GM21576 (cell line): ENCODE data around the gene DRICH1.
"Not testable (repeated sequence)": the region's sequence is repeated elsewhere in the genome, so short reads cannot be mapped to it uniquely, and the experiment has no call there.

Experiments used
- ATAC-seq: cut with Tn5 transposase; IDR thresholded peaks from one replicate; pipeline ENCODE4 v1.9.1; 2021; ENCODE audit warnings: mild to moderate bottlenecking, moderate library complexity; ENCODE audit not compliant: unreplicated experiment

DRICH1 gene

GRCh38 chr22:23569716-23570115, 62.4 kb downstream of the DRICH1 start:
- ATAC-seq = no peak

GRCh38 chr22:23569291-23569690, 62.8 kb downstream of the DRICH1 start:
- no peak for ATAC-seq

DNA sequence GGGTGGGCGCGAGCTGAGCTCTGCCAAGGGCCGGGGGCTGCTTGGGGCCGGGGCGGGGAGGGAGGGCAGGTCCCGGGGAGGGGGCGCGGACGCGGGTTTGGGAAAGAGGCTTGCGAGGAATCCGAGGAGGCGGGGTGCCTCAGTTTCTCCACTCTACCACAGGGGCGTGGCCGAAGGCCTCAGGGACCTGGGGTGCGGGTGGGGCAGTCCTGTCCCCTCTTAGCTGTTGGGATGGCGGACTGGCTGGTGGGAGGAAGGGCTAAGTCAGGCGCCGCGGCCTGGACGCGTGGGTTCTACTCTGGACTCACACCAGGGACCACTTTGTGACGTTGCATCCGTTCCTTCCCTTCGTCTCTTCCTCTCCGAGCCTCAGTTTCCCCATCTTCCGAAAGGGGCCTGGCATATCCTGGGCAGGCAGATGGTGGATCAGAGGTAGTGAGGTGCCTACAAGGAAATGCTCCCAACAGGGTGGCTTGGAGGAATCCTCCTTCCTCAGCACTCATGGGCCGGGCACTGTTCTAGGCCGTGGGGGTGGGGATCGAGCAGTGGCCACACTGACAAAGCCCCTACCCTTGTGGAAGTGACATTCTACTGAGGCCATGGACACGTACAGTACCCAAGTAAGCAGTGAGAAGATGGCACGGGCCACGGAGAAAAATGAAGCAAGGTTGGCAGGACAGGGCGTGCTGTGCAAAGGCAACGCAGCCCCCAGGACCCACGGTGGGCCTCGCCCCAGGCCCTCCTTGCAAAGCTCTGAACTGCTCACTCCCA, 65.2 kb downstream of the DRICH1 start:
- ATAC-seq = no peak

- ATAC-seq = no peak
Observed at GRCh38 chr22:23565915-23566704, 66.0 kb downstream of the DRICH1 start.

- no peak for ATAC-seq
Observed at GRCh38 chr22:23565305-23565914, 66.7 kb downstream of the DRICH1 start.

- no peak for ATAC-seq
Observed at GRCh38 chr22:23564276-23564675, 67.8 kb downstream of the DRICH1 start.

DNA sequence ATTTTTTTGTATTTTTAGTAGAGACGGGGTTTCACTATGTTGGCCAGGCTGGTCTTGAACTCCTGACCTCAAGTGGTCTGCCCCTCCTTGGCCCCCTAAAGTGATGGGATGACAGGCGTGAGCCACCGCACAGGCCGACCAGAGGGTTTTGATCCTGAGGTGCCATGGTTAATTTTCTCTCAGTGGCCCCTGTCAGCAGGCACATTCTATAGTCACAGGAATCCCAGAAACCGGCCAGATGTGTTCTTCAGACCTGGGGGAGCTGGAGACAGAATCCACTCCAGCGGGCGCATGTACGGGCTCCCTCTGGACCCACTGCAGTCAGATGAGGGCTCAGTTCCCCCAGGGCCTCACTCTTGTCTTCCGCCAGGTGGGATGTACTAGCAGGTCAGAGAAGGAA, 69.0 kb downstream of the DRICH1 start:
- no peak for ATAC-seq

DNA sequence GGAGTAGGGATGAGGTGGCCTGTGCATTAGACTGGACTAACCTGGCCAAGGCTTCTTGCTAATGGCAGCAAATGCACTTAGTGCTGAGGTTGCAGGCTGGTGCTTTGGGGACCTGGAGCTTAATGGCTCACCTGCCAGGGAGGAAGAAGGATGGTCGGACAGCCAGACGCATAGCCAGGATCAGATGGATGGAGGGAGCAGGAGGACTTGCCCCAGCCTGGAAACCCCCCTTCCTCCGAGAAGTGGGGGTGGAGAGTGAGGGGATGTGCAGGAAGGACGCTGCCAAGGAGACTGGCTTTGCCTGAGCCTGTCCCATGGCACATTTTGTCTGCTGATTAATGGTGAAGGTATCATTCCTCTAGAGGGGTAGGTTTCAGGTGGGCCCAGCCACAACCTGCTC, 69.9 kb downstream of the DRICH1 start:
- no peak for ATAC-seq

DNA sequence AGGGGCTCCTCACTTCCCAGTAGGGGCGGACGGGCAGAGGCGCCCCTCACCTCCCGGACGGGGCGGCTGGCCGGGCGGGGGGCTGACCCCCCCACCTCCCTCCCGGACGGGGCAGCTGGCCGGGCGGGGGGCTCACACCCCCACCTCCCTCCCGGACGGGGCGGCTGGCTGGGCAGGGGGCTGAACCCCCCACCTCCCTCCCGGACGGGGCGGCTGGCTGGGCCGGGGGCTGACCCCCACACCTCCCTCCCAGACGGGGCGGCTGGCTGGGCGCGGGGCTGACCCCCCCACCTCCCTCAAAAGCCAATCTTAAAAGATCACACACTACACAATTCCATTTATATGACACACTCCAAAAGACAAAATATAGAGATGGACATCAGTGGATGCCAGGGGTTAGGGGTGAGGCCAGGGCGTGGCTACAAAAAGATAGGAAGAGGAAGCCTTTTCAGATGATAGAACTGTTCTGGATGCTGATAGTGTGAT, 71.1 kb downstream of the DRICH1 start:
- ATAC-seq = not testable (repeated sequence)

GRCh38 chr22:23560215-23560614, 71.9 kb downstream of the DRICH1 start:
- ATAC-seq = not testable (repeated sequence)
